ENCODE results near the gene CTSF. TPM values are rescaled to one million over a fixed set of nuclear protein-coding genes. Genes with fewer than 3 reads are reported as not detected.

The CTSF gene
- total and polyA plus RNA-seq, 2 of the 13 experiments (the other 11 are each of a cell fraction or from before 2014, with no cell fraction given), result not detected

DNA sequence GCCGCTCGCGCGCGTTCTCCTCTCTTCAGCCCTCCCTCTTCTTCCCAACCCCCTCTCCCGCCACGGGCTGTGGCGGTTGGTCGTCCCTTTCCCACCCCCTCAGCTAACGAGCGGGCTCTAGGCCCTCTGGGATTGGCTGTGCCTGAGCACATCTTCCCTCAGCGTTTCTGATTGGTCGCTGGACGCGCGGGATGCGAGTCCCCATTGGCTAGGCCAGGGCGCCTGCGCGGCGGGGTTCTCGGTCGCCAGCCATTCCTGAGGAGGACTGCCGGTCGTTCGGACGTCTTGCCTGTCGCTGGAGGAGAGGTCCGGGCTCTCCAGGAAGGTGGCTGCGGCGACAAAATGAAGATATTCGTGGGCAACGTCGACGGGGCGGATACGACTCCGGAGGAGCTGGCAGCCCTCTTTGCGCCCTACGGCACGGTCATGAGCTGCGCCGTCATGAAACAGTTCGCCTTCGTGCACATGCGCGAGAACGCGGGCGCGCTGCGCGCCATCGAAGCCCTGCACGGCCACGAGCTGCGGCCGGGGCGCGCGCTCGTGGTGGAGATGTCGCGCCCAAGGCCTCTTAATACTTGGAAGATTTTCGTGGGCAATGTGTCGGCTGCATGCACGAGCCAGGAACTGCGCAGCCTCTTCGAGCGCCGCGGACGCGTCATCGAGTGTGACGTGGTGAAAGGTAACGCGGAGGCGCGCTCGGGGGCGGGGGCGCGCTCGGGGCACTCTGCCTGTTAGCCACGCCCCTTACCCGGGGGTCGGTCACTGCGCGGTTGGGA is 48.2 kb upstream of the CTSF start, which contains the start of gene RBM14 (continued):
- TF ChIP-seq, protein P1, sequence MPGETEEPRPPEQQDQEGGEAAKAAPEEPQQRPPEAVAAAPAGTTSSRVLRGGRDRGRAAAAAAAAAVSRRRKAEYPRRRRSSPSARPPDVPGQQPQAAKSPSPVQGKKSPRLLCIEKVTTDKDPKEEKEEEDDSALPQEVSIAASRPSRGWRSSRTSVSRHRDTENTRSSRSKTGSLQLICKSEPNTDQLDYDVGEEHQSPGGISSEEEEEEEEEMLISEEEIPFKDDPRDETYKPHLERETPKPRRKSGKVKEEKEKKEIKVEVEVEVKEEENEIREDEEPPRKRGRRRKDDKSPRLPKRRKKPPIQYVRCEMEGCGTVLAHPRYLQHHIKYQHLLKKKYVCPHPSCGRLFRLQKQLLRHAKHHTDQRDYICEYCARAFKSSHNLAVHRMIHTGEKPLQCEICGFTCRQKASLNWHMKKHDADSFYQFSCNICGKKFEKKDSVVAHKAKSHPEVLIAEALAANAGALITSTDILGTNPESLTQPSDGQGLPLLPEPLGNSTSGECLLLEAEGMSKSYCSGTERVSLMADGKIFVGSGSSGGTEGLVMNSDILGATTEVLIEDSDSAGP (CRISPR knock-in tag; IDR thresholded peaks at IDR 0.05; ENCODE audit: borderline replicate concordance), result peak; percentile 88
- TF ChIP-seq, protein P2, sequence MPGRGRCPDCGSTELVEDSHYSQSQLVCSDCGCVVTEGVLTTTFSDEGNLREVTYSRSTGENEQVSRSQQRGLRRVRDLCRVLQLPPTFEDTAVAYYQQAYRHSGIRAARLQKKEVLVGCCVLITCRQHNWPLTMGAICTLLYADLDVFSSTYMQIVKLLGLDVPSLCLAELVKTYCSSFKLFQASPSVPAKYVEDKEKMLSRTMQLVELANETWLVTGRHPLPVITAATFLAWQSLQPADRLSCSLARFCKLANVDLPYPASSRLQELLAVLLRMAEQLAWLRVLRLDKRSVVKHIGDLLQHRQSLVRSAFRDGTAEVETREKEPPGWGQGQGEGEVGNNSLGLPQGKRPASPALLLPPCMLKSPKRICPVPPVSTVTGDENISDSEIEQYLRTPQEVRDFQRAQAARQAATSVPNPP (CRISPR knock-in tag; IDR thresholded peaks at IDR 0.05), result no peak
- TF ChIP-seq ZNF776 (CRISPR knock-in tag; IDR thresholded peaks at IDR 0.05), result no peak; the same call in 1 of the 2 replicates
- no peak; the same call in 1 of the 2 replicates for TF ChIP-seq NR2F2 (IDR thresholded peaks at IDR 0.05; ENCODE audit: borderline replicate concordance, low read depth)
- TF ChIP-seq FOXK1 (CRISPR knock-in tag; IDR thresholded peaks at IDR 0.05; ENCODE audit: borderline replicate concordance, low read depth), result peak; percentile 61; the same call in 1 of the 2 replicates
- peak; percentile 24 for TF ChIP-seq CBX5 (CRISPR knock-in tag; IDR thresholded peaks at IDR 0.05; ENCODE audit: borderline replicate concordance)
- TF ChIP-seq XRCC5 (optimal IDR thresholded peaks at IDR 0.05; ENCODE audit: low read length), result no peak
- no peak for TF ChIP-seq MAFG (CRISPR knock-in tag; IDR thresholded peaks at IDR 0.05)
- TF ChIP-seq, protein P3, sequence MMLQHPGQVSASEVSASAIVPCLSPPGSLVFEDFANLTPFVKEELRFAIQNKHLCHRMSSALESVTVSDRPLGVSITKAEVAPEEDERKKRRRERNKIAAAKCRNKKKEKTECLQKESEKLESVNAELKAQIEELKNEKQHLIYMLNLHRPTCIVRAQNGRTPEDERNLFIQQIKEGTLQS (CRISPR knock-in tag; IDR thresholded peaks at IDR 0.05), result no peak
- TF ChIP-seq ZNF24 (IDR thresholded peaks at IDR 0.05), result no peak
- peak; percentile 65; the same call in 1 of the 3 replicates for TF ChIP-seq MXI1 (IDR thresholded peaks at IDR 0.05; ENCODE audit: borderline replicate concordance, low read depth, low read length)
- TF ChIP-seq ZNF639 (CRISPR knock-in tag; conservative IDR thresholded peaks at IDR 0.05), result 0 out of 2 replicates have a peak, but pooled peaks have one; percentile 72
- 0 out of 2 replicates have a peak, but pooled peaks have one; percentile 15 for TF ChIP-seq RAD21 (CRISPR knock-in tag; IDR thresholded peaks at IDR 0.05)
- TF ChIP-seq ZNF292 (CRISPR knock-in tag; IDR thresholded peaks at IDR 0.05; ENCODE audit: borderline replicate concordance, low read depth), result no peak
- TF ChIP-seq PHF20 (CRISPR knock-in tag; IDR thresholded peaks at IDR 0.05), result no peak; the same call in 1 of the 2 replicates
- TF ChIP-seq ATAD3A (CRISPR knock-in tag; IDR thresholded peaks at IDR 0.05), result no peak
- no peak for TF ChIP-seq ZNF3 (CRISPR knock-in tag; IDR thresholded peaks at IDR 0.05)
- peak; percentile 86; the same call in 1 of the 2 replicates for TF ChIP-seq RARG (CRISPR knock-in tag; IDR thresholded peaks at IDR 0.05; ENCODE audit: low read depth)
- TF ChIP-seq CBX1 (IDR thresholded peaks at IDR 0.05; ENCODE audit: low read depth), result no peak
- TF ChIP-seq RORA (CRISPR knock-in tag; IDR thresholded peaks at IDR 0.05), result no peak
- peak; percentile 9; the same call in 1 of the 2 replicates for TF ChIP-seq ZNF772 (CRISPR knock-in tag; IDR thresholded peaks at IDR 0.05)
- 0 out of 2 replicates have a peak, but pooled peaks have one; percentile 26 for TF ChIP-seq ZNF337 (CRISPR knock-in tag; IDR thresholded peaks at IDR 0.05; ENCODE audit: borderline replicate concordance, low read depth)
- peak; percentile 89; the same call in 1 of the 2 replicates for TF ChIP-seq TMF1 (CRISPR knock-in tag; IDR thresholded peaks at IDR 0.05; ENCODE audit: low read depth)
- 0 out of 2 replicates have a peak, but pooled peaks have one; percentile 62 for TF ChIP-seq ZNF737 (CRISPR knock-in tag; IDR thresholded peaks at IDR 0.05; ENCODE audit: borderline replicate concordance)
- no peak for TF ChIP-seq ZNF709 (CRISPR knock-in tag; IDR thresholded peaks at IDR 0.05)
- no peak for TF ChIP-seq ZNF530 (CRISPR knock-in tag; IDR thresholded peaks at IDR 0.05; ENCODE audit: low read depth)
- TF ChIP-seq KMT2B (CRISPR knock-in tag; IDR thresholded peaks at IDR 0.05), result peak; percentile 70
- no peak for TF ChIP-seq ZFP1 (CRISPR knock-in tag; IDR thresholded peaks at IDR 0.05)
